HG02970 (cell line): ENCODE results near the gene LYL1.

Experiments used
- ATAC-seq: cut with Tn5 transposase; IDR thresholded peaks from one replicate; pipeline ENCODE4 v1.9.1; 2021; ENCODE audit warnings: mild to moderate bottlenecking, moderate library complexity, moderate number of reproducible peaks; ENCODE audit not compliant: unreplicated experiment, low FRiP score

The LYL1 gene

DNA sequence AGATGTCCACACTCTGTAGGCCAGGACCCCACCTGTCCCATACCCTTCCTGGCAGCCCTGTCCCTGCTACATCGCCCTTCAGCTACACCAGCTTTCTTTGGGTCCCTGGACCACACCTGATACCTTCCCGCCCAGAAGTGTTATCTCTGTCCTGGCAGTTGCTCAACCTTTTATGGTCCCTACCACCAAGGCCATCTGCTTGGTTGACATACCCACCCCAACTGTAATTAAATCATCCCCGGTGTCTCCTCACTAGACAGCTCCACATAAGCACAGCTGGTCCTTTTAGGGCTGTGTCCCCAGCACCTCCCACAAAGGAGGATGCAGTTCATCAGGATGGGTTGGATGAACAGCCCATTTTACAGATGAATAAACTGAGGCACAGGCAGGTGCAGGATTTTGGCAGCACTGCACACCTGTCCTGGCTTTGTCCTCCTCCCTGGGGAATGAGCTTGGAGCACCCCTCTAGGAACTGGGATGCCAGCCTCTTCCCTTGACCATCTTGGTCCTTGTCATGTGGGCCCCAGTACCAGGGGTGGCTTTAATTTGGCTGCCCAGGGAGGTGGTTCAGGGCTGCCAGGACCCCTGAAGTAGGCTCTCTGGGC, 28.3 kb upstream of the LYL1 start:
- ATAC-seq = no peak

- no peak for ATAC-seq
These were observed 26.7 kb upstream of the LYL1 start for GRCh38 chr19:13129384-13129783.

- no peak for ATAC-seq
These were observed 25.9 kb upstream of the LYL1 start for GRCh38 chr19:13128583-13128982.

DNA sequence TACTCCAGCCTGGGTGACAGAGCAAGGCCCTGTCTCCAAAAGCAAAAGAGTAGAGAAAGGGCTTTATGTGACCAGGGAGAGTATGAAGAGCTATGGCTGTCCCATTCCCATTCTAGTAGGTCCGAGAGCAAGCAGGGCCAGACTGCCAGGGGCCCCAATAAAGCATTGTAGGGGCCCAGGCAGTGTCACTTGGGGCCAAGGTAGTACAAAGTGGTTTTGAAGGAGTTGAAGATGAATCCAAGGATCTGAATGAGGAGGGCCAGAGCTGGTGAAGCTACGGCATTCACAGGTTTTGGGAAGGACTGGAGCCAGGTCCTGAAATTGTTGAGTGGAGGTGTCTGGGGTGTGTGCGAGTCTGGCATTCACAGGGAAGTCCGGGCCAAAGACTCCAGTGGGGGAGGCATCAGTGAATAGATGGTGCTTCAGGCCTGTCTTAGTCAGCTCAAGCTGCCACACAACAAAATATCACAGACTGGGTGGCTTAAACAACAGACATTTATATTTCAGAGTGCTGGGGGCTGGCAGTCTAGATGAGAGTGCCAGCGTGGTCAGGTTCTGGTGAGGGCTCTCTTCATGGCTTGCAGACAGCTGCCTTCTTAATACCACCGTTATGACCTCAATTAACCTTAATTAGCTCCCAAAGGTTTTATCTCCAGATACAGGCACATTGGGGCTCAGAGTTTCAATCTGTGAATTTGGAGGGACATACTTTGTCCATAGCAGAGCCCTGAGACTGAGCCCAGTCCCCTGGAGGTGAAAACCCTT, 25.3 kb upstream of the LYL1 start:
- ATAC-seq = no peak

- ATAC-seq = no peak
These were observed 24.4 kb upstream of the LYL1 start for GRCh38 chr19:13127051-13127450.

- ATAC-seq = no peak
These were observed 20.6 kb upstream of the LYL1 start for GRCh38 chr19:13122980-13123957.

- ATAC-seq = no peak
These were observed 19.7 kb upstream of the LYL1 start for GRCh38 chr19:13122275-13122878.

DNA sequence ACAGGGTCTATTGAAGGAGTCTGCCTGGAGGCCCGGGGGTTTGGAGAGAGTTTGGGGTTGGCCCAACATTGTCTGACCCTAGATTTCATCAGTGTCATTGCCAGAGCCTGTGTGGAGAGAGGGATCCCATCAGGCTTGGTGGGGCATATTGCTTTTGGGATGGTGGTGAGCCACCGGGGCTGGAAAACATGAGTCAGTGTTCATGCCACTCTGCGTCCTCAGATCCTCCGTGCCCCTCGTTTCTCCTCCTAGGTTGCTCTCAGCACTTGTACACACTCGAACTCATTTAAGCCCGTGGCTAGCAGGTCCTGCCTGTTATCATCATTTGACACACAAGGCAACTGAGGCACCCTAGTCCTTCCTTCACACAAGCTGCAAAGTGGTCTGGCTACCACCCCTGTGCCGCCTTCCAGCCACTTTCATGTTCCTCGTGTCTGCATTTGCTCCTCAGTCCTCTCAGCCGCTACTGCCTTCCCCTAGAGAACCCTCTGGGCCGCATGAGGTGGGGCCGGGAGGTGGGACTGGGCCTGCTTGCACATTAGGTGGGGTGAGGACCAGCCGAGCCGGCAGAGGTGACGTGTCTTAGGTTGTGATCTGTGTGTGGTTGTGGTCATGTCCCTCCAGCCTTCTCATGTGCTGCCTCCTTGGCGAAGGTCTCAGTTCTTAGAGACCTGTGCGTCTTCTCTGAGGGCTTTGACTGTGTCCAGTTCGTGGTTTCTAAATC, 19.1 kb upstream of the LYL1 start:
- no peak for ATAC-seq

DNA sequence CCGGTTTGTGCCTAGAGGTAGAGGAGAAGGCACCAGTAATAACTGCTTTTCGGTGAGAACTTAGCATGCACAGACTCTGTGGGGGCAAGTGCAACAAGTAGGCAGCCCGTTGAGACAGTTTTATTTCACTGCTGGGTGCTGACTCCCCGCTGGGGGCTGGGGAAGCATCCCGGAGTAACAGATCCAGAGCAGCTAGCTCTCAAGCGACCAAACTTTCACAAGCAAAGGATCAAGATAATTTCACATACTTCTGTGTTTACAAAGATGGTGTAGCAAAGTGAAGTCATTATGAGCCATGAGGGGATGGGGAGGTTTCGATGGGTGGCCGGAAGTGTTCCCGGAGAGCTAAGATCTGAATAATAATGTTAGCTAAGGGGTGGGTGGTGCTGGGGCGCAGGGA, 18.2 kb upstream of the LYL1 start:
- ATAC-seq = no peak

- ATAC-seq = no peak
These were observed 17.4 kb upstream of the LYL1 start for GRCh38 chr19:13120031-13120430.

- no peak for ATAC-seq
These were observed 17.0 kb upstream of the LYL1 start for GRCh38 chr19:13119627-13120026.

GRCh38 chr19:13118424-13119193, 16.0 kb upstream of the LYL1 start:
- ATAC-seq = peak; percentile 1

DNA sequence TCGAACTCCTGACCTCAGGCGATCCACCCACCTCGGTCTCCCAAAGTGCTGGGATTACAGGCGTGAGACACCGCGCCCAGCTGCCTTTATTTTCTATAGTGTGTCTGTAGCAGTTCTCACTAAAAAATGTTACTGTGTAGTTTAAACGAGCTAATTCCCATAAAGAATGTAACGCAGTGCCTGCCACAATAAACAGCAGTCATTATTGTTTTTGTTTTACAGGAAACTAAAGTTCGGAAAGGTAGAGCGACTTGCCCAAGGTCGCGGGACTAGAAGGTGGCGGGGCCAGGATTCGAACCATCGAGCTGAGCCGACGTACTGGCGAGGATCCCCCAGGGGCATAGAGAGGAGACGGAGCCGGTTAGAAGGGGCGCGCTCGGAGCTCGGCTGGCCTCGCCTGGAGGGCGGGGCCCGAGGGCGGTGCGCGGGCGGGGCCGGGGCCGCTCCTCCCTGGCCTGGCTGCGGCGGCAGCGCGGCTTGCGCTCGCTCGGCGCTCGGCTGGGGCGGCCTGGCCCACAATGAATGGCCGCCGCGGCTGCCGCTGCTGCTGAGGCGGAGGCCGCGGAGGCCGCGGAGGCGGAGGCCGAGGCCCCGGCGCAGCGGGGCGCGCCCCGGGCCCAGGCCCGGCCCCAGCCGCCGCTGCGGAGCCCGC, 15.2 kb upstream of the LYL1 start, which contains the start of gene NACC1:
NACC1 (plus strand) TSS at position 493 of the 652 bp plus-strand sequence. CDS start 16,944 bp downstream, outside the sequence.
- peak; percentile 76 for ATAC-seq

- ATAC-seq = no peak
These were observed 14.6 kb upstream of the LYL1 start for GRCh38 chr19:13117176-13117771.

GRCh38 chr19:13116282-13117175, 13.9 kb upstream of the LYL1 start, which contains the start of gene TRMT1:
TSS of gene TRMT1 (minus strand) at chr19:13116740. CDS start at chr19:13116399, 341 bp downstream.
- ATAC-seq = peak; percentile 47

- ATAC-seq = no peak
These were observed 13.3 kb upstream of the LYL1 start for GRCh38 chr19:13115936-13116281.

DNA sequence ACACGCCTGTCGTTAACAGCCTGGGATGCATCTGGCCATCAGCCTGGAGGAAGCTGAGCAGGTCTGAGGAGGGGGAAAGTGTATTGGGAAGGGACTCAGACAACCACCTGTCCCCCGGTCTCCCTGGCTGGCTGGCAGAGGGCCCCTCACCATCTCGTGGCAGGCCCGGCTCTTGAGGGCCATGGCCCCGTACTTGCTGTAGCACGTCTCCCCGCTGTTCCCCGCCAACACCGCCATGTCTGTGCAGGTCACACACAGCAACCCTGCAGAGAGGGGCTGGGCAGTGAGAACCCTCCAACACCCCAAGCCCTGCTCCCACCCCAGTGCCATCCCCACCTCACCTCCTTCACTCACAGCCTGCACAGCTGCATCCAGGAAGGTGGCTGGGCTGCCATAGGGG, 9.9 kb upstream of the LYL1 start:
- no peak for ATAC-seq
